DND-41 (cell line): ENCODE data around the gene CABS1.

Source experiments
- ATAC-seq: fragments of 200-7000 bp; cut with Tn5 transposase; 3 replicates; pipeline ENCODE4 v1.9.1; 2021; ENCODE audit warnings: low read depth; ENCODE audit not compliant: insufficient read depth
- DNase-seq: peaks from one replicate; pipeline ENCODE4 v3.0.0-alpha.2; 2020
- H2AFZ ChIP-seq: 2 replicates; pipeline ENCODE4 v1.6.0; 2012; ENCODE audit warnings: low read depth, low read length
- H3K27ac ChIP-seq: 2 replicates; pipeline ENCODE4 v1.5.1; 2012; ENCODE audit warnings: low read length, inconsistent platforms
- H3K27me3 ChIP-seq: fragments of 200-600 bp; sonication (generic); 2 replicates; pipeline ENCODE4 v1.6.0; 2012; ENCODE audit warnings: low read length, mild to moderate bottlenecking, inconsistent platforms; ENCODE audit not compliant: insufficient read depth, poor library complexity
- H3K36me3 ChIP-seq: 2 replicates; pipeline ENCODE4 v1.5.1; 2012; ENCODE audit warnings: low read length, inconsistent platforms; ENCODE audit not compliant: insufficient read depth
- H3K4me1 ChIP-seq: 2 replicates; pipeline ENCODE4 v1.5.1; 2012; ENCODE audit warnings: mild to moderate bottlenecking, low read length; ENCODE audit not compliant: insufficient read depth
- H3K4me2 ChIP-seq: 2 replicates; pipeline ENCODE4 v1.6.0; 2012; ENCODE audit warnings: mild to moderate bottlenecking, moderate library complexity, low read length, inconsistent platforms; ENCODE audit not compliant: insufficient read depth
- H3K4me3 ChIP-seq, 2 experiments: fragments of 200-600 bp in 1 of 2; shearing (Covaris generic) in 1 of 2; 2 replicates each; pipeline ENCODE4 v1.5.1; 2012 to 2016; ENCODE audit warnings: inconsistent platforms in 2 of 2, low read length in 2 of 2, mild to moderate bottlenecking in 2 of 2, low read depth in 1 of 2, moderate library complexity in 1 of 2
- H3K79me2 ChIP-seq: 2 replicates; pipeline ENCODE4 v1.6.0; 2012; ENCODE audit warnings: low read length, inconsistent platforms; ENCODE audit not compliant: insufficient read depth
- H3K9ac ChIP-seq: 2 replicates; pipeline ENCODE4 v1.6.0; 2012; ENCODE audit warnings: low read depth, mild to moderate bottlenecking, inconsistent platforms, low read length, moderate library complexity
- H3K9me3 ChIP-seq: 2 replicates; pipeline ENCODE4 v1.5.1; 2012; ENCODE audit warnings: low read length, moderate library complexity, mild to moderate bottlenecking, inconsistent platforms; ENCODE audit not compliant: insufficient read depth, severe bottlenecking
- H4K20me1 ChIP-seq: 2 replicates; pipeline ENCODE4 v1.6.0; 2012; ENCODE audit warnings: low read length; ENCODE audit not compliant: insufficient read depth
- CTCF ChIP-seq: IDR thresholded peaks from 2 replicates; pipeline ENCODE4 v1.5.1; 2012; ENCODE audit warnings: borderline replicate concordance, low read length, moderate library complexity, mild to moderate bottlenecking; ENCODE audit not compliant: poor library complexity, severe bottlenecking; ENCODE audit errors: extremely low read depth
- EZH2 ChIP-seq: IDR thresholded peaks from 3 replicates; pipeline ENCODE4 v1.6.1; 2012; ENCODE audit warnings: borderline replicate concordance, low read depth, mild to moderate bottlenecking, moderate library complexity, low read length, inconsistent platforms; ENCODE audit not compliant: severe bottlenecking

Gene CABS1

DNA sequence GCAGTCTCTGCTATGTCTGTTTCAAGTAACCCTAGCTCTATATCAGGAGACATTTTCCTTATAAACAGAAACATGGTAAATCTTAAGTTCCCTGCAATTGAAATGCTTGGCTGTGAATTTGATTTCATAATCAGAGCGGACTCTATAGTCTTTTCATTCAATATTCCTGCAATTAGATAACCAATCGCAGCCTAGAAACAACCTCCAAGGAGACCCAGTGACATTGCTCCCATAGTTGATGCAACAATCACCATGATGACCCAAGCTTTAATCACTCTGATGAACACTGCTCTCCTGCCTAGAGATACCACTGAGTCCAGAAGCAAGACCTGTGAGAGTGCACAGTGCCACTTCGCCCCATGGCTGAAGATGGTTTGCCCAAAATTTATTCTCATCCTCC is at the start of gene CABS1:
CABS1 (plus strand) TSS at position 301 of the 400 bp plus-strand sequence; CDS start at position 360, 59 bp downstream.
- DNase-seq (no peak), ATAC-seq (no peak)
- Histone ChIP-seq H4K20me1 (no peaks in the 10 kb centered on the region), H3K27me3 (peaks cover 6% of the 10 kb centered on the region), H3K9me3 (no peaks in the 10 kb centered on the region), H3K27ac (no peak within 1 kb of the TSS), H3K36me3 (no peaks in the 10 kb centered on the region), H3K4me3 (no peak within 1 kb of the TSS), H3K4me1 (no peaks in the 10 kb centered on the region), H3K79me2 (no peaks in the 10 kb centered on the region), H2AFZ (no peak within 1 kb of the TSS), H3K4me2 (no peak within 1 kb of the TSS), H3K9ac (no peak within 1 kb of the TSS)
- TF ChIP-seq CTCF (no peak), EZH2 (no peak)

DNA sequence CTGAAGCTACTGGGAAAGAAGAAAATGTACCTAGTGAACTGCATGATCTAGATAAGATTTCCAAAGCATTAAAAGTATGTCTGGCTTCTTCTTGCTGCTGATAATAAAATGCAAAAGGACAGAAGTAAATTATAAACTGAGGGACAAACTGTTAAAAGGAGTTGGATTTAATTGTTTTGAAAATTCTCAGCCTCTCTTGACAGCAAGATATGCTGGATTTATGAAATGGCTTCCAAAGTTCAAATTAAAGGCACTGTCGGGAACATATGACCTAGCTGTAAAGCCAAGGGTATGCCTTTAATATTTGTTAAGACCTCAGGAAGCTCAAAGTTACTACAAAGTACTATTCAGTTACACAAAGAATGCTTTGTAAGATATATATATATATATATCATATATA is 46.1 kb upstream of the CABS1 start:
- no peak overlapping the region for H3K4me2 ChIP-seq
- no peak for TF ChIP-seq CTCF
- H3K4me1 ChIP-seq = no peaks in the 10 kb centered on the region
- no peak overlapping the region for H3K27ac ChIP-seq
- no peaks in the 10 kb centered on the region for H4K20me1 ChIP-seq
- H3K9me3 ChIP-seq = no peaks in the 10 kb centered on the region
- H3K36me3 ChIP-seq = no peaks in the 10 kb centered on the region
- no peak for DNase-seq
- H3K4me3 ChIP-seq = no peak overlapping the region
- no peak overlapping the region for H2AFZ ChIP-seq
- H3K9ac ChIP-seq = no peak overlapping the region
- ATAC-seq = no peak
- no peaks in the 10 kb centered on the region for H3K79me2 ChIP-seq
- no peaks in the 10 kb centered on the region for H3K27me3 ChIP-seq

GRCh38 chr4:70291341-70291740 is 43.4 kb upstream of the CABS1 start:
- no peak overlapping the region for H3K4me2 ChIP-seq
- ATAC-seq (no peak), DNase-seq (no peak)
- TF ChIP-seq CTCF (no peak), EZH2 (no peak)
- H3K79me2 ChIP-seq = no peaks in the 10 kb centered on the region
- no peak overlapping the region for H3K9ac ChIP-seq
- H3K9me3 ChIP-seq = no peaks in the 10 kb centered on the region
- H3K4me3 ChIP-seq = no peak overlapping the region
- H3K36me3 ChIP-seq = no peaks in the 10 kb centered on the region
- no peaks in the 10 kb centered on the region for H3K4me1 ChIP-seq
- H3K27me3 ChIP-seq = no peaks in the 10 kb centered on the region
- H4K20me1 ChIP-seq = no peaks in the 10 kb centered on the region
- no peak overlapping the region for H3K27ac ChIP-seq
- no peak overlapping the region for H2AFZ ChIP-seq

DNA sequence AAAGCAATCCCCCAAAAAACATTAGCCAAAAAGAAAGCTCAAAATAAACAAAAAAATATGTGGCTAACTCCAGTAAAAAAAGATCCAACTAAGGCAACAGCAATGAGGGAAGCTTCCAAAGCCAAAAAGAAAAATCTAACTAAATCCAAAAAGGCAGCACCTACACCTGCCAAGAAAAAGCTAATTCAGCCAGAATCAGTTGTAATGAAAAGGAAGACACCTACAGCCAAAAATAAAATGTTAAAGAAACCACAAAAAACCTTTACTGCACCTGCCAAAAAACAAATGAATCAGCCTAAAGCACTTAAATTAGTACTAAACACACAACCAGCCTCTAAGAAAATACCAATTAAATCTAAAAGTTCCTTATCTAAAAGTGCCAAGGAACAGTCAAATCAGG is 37.2 kb upstream of the CABS1 start:
- no peak for ATAC-seq
- H3K27me3 ChIP-seq = no peaks in the 10 kb centered on the region
- H3K9me3 ChIP-seq = no peaks in the 10 kb centered on the region
- H3K36me3 ChIP-seq = no peaks in the 10 kb centered on the region
- no peak overlapping the region for H2AFZ ChIP-seq
- no peak overlapping the region for H3K4me2 ChIP-seq
- no peak overlapping the region for H3K27ac ChIP-seq
- no peak overlapping the region for H3K4me3 ChIP-seq
- no peak for TF ChIP-seq CTCF
- DNase-seq = no peak
- no peaks in the 10 kb centered on the region for H3K4me1 ChIP-seq
- H3K79me2 ChIP-seq = no peaks in the 10 kb centered on the region
- no peaks in the 10 kb centered on the region for H4K20me1 ChIP-seq
- no peak overlapping the region for H3K9ac ChIP-seq
